GM18508 (cell line): ENCODE measurements around the gene TARM1.
"Not testable (repeated sequence)": the region's sequence is repeated elsewhere in the genome, so short reads cannot be mapped to it uniquely, and the experiment has no call there.

ENCODE experiments used
- ATAC-seq: cut with Tn5 transposase; IDR thresholded peaks from one replicate; pipeline ENCODE4 v1.9.1; 2021; ENCODE audit warnings: moderate number of reproducible peaks; ENCODE audit not compliant: insufficient read depth, unreplicated experiment

TARM1 gene

DNA sequence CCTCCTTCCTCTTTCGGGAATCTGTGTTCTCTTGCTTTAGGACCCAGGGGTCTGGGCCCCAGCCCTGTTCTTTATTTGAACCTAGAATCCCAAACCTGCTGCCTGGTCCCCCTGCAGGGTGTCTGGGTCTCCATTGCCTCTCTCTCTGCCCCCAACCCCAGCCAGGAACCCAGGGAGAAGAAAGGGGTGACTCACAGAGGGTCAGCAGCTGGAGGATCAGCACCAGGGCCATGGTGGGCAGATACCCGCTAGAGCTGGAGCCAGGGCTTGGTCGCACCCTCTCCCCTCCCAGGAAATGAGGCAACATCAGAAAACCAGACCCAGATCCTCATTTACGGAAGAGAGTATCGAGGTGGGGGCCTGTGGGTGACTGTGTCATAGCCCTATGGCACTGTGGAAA, 19.4 kb upstream of the TARM1 start, which contains the start of gene OSCAR:
OSCAR (minus strand) TSS at position 243 of the 400 bp plus-strand sequence; CDS start at position 232, 11 bp downstream.
- no peak for ATAC-seq

- not testable (repeated sequence) for ATAC-seq
Measured at GRCh38 chr19:54099903-54100255, 18.7 kb upstream of the TARM1 start.

DNA sequence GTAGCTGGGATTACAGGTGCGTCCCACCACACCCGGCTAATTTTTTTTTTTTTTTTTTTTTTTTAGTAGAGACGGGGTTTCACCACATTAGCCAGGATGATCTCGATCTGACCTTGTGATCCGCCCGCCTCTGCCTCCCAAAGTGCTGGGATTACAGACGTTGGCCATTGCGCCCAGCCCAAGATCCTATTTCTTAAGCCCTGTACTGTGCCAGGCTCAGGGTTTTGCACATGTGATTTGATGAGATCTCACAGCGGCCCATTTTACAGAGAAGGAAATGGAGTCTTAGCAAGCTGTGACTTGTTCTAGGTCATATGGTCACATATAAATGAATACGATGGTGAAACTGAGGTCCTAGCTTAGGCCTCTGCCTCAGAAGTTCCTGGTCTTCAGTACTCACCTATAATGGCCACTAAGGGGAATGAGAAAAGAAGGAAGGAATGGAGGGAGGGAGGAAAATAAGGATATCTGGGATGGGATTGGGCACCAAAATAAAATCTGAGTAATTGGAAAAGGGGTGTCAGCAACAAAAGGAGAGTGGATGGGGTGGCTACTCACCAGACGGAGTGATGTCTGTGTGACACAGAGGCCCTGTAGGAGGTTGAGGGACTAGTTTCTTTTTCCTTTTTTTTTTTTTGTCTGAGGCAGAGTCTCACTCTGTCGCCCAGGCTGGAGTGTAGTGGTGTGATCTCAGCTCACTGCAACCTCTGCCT, 18.2 kb upstream of the TARM1 start:
- no peak for ATAC-seq

GRCh38 chr19:54096617-54097106, 15.5 kb upstream of the TARM1 start:
- no peak for ATAC-seq

DNA sequence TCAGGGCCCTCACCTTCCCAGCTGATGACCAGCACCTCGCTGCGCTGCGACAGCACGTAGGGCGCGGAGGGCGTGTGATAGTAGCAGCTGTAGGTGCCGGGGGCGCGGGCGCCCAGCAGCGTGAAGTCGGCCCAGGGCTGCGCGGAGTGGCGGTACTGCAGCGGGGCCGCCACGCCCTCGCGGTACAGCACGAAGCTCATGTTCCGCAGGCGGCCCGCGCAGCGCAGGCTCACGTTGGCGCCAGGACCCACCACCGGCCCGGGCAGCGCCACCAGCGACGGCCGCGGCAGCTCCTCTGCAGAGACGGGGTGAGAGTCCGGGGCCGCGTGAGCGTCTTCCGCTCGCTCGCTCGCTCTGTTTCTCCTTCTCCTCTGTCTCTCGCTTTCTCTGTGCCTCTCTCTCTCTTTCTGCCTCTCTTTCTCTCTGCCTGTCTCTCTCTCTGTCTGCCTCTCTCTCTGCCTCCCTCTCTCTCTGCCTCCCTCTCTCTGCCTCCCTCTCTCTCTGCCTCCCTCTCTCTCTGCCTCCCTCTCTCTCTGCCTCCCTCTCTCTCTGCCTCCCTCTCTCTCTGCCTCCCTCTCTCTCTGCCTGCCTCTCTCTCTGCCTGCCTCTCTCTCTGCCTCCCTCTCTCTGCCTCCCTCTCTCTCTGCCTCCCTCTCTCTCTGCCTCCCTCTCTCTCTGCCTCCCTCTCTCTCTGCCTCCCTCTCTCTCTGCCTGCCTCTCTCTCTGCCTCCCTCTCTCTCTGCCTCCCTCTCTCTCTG, 14.9 kb upstream of the TARM1 start:
- ATAC-seq = not testable (repeated sequence)

DNA sequence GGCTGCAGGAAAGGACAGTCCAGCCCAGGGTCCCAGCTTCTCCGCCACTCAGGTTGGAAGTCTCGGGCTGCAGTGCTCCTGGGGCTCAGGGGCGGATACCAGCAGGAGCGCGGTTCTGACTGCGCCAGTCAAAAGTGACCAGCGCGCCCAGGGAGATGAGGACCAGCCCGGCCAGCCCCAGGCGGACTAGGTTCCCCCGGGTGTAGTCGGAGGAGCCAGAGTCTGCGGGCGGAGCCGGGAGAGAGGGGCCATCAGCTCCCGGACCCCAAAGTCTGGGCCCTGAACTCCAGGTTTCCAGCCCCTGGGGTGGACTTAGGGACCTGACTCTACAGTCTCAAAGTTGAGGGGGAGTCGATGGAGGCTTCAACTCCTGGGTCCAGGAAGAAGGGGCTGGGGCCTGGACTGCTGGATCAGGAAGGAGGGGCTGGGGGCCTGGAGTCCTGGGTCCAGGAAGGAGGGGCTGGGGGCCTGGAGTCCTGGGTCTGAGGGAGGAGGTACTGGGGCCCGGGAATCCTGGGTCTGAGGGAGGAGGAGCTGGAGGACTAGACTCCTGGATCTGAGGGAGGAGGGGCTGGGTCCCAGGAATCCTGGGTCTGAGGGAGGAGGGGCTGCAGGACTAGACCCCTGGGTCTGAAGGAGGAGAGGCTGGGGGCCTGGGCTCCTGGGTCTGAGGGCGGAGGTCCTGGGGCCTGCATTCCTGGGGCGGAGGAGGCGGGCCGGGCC, 14.1 kb upstream of the TARM1 start:
- ATAC-seq = no peak

DNA sequence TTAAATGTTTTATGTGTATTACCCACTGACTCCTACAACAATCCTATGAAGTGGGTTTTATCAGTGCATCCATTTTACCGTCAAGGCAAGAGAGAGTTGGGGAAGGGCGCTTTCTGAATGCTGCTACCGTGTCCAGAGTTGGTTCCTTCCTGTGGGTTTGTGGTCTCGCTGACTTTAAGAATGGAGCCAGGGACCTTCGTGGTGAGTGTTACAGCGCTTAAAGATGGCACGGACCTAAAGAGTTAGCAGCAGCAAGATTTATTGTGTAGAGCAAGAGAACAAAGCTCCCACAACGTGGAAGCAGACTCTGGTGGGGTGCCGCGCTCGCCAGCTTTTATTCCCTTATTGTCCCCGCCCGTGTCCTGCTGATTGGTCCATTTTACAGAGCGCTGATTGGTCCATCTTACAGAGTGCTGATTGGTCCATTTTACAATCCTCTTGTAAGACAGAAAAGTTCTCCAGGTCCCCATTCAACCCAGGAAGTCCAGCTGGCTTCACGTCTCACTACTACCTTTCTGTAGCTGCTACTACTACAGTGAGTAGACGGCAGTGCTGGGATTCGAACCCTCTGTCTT, 13.3 kb upstream of the TARM1 start:
- ATAC-seq = no peak

DNA sequence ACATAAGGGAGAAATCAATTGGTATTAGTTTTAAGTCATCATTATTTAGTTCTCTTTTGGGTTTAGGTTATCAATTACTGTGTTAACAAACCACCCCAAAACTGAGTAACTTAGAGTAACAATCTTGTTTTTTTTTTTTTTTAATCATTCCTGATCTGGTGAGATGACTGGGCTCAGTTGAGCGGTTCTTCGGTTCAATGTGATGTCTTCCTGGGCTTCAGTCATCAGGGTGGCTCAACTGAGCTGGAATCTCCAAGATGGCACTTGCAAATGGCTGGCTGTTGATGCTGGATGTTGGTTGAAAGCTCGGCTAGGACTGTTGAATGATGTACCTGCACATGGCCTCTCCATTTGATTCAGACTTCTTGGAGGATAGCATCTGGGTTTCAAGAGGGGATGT, 3.2 kb upstream of the TARM1 start:
- ATAC-seq = no peak

GRCh38 chr19:54077334-54077733, 3.8 kb downstream of the TARM1 start:
- ATAC-seq = no peak

- ATAC-seq = no peak
Measured at GRCh38 chr19:54074851-54075250, 6.3 kb downstream of the TARM1 start.

- no peak for ATAC-seq
Measured at GRCh38 chr19:54073829-54074228, 7.3 kb downstream of the TARM1 start.

GRCh38 chr19:54069470-54069869, 11.7 kb downstream of the TARM1 start:
- no peak for ATAC-seq

DNA sequence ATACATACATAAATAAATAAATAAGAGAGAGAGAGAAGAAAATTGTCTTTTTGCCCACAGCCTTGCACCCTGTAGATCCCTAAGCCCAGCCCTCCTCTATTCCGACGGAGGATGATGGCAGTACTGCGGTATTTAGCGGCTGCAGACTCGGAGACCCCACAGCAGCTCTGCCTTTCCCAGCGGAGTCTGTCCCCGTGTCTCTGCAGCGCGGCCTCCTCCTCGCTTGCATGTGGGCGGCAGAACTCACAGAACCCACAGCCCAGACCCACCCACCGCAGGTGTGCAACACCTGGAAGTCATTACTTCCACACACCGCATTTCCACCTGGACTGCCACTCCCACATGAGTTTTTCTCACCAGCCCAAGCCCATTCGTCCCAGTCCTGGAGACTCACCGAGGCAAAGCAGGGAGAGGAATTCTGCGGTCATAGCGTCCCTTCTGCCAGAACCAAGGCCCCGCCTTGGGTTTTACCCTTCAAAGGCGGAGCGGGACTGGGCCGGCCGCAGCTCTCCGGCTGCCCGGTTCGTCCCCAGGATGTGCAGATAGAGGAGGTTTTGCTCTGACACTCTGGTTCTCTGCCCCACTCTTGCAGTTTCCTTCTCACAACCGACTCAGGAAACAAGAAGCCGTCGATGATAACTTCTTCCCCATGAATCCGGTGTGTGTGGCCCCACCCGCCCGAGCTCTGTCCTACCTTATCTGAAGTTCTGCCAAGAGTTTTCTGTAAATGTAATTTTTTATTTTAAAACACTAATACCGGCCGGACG, 17.6 kb downstream of the TARM1 start, which contains the start of gene VSTM1:
VSTM1 (minus strand) TSS at position 548 of the 767 bp plus-strand sequence; CDS start at position 428, 120 bp downstream.
- ATAC-seq = no peak

DNA sequence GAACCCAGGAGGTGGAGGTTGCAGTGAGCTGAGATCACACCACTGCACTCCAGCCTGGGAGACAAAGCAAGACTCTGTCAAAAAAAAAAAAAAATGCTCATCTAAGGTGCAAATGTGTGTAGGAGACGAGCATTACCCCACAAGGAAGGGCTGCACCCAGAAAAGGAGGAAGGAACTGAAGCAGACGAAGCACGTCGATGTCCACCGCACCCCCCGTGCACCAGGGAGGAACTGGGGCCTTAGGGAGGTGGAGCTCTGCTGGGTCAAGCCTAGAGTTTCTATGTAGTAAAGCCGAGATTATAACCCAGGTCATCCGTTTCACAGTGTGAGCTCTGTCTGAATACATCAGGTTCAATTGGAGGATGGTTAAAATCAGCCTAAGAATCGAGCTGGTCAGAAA, 18.5 kb downstream of the TARM1 start:
- ATAC-seq = no peak

GRCh38 chr19:54047616-54048015, 33.5 kb downstream of the TARM1 start:
- ATAC-seq = no peak

GRCh38 chr19:54045771-54046170, 35.4 kb downstream of the TARM1 start:
- ATAC-seq = no peak

- no peak for ATAC-seq
Measured at GRCh38 chr19:54042989-54043388, 38.2 kb downstream of the TARM1 start.

DNA sequence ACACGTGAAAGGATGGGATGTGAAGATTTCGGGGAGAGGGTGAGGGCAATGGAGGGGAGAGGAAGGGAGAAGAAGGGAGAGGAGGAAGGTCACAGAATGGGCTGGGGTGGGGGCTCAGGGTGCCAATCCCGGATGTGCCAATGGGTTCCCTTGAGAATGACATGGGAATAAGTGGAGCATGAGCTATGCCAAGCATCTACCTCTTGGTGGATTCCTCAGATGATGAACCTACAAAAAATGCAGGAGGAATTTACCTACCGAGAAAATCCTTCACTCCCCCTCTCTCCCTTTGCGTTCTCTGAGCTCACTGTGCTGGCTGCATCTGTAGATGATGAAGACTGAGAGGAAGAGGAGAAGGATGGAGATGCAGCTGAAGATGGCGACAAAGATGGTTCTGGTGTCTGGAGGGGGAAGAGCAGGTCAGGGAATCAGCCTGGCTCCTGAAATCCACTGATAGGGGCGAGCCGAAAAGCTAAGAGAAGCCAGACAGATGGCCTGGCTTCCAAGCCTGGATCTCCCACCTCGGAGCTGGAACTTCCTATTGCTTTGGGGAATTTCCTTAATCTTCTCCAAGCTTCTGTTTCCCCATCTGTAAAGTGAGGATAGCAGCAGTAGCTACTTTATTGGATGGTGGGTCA, 39.1 kb downstream of the TARM1 start:
- no peak for ATAC-seq

DNA sequence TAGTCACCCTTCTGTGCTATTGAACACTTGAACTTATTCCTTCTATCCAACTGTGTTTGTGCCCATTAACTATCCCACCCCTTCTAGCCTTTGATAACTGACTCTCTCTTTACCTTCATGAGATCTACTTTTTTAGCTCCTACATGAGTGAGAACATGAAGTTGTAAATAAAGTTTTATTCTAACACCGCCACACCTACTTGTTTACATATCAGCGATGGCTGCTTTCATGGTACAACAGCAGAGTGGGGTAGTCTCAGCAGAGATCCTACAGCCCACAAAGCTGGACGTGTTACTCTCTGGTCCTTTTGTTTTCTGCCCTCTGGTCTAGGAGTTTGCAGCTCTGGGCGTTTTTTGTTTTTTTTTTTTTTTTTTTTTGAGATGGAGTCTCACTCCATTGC, 41.2 kb downstream of the TARM1 start:
- ATAC-seq = no peak
